T-helper 9 cell (primary cell): ENCODE results near the gene FAM13A.
A peak's percentile ranks its signal among the peaks of the same experiment; 100 is the strongest.

Source experiments
- DNase-seq: peaks from one replicate; pipeline ENCODE4 v3.0.0-alpha.2; 2020

FAM13A gene

DNA sequence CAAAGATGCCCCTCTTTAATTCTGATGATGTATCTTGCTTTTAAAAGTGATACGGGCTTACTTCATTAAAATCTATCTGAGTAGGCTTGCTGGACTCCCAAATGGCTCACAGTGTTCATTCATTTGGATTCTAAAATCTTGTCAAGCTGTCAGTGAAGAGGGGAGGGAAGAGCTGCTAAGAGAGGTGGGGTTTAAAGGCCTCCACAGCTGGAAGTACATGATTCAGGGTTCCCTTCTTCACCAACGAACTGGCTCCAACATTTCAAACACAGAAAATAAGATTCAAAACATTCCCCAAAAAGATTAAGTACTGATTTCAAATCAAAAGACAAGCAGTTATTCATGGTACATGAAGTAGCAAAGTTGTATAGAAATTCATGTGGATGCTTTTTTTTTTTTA is 226.4 kb downstream of the FAM13A start:
- no peak for DNase-seq

DNA sequence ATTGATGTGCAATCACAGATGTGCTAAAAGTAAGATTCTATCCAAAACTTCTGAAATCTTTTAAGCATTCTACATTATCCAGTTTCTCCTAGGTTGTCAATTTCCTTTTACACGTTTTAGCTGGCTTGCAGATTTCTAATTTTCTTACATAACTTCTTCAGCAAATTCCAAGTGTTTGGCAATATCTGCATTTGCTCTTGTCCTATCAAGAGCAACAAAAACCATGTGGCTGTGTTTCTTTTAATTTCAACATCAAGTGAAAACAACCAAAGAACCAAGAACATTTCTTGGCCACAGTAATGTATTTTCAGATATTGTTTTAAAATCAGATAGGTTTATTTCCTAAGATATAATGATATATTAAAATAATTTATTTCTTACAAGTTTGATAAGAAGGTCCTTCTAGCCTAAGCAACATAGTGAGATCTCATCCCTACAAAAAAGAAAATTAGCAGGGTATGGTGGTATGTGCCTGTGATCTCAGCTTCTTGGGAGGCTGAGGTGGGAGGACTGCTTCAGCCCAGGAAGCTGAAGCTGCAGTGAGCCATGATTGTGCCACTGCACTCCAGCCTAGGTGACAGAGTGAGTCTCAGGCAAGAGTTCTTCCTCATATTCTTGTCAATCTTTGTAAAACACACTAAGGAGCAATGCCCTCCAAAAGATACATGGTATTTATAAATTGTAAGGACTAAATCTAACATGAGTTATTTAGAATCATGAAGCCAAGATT is 228.0 kb downstream of the FAM13A start:
- DNase-seq: no peak

GRCh38 chr4:88827442-88827841 is 229.5 kb downstream of the FAM13A start:
- DNase-seq: no peak

DNA sequence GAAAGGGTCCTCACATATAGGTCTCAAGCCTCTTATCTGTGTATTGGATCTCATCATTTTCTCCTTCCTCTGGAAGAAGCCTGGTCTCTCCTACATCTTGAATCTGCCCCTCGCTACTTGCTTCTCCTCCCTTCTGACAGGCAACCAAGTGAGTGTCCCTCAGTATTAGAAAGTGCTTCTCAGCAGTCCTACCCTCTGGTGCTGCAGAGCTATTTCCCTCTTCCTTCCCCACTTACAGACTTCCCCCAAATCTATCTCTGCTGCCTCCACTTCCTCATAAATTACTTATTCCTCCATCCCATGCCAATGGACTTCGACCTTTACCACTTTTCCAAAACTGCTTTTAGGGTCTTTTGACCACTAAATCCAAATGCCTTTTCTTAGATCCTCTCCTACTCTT is 230.2 kb downstream of the FAM13A start:
- no peak for DNase-seq

DNA sequence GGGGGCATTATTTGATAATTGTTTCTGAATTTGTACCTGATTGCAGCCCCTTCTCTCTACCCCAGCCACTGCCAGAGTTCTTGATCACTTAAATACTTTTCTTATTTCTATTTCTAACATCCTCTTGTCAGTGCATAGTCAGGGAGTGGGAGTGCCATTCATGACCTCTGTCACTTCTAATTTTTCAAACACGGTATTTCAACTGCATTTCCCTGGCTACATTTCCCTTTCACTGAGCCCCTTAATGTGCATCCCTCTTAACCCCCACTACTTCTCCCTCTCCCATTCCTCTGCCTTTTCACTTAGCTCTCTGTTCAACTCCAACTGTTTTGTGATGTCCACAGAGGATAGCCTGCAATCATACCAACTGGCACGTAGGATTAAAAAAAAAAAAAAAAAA is 231.1 kb downstream of the FAM13A start:
- no peak for DNase-seq

DNA sequence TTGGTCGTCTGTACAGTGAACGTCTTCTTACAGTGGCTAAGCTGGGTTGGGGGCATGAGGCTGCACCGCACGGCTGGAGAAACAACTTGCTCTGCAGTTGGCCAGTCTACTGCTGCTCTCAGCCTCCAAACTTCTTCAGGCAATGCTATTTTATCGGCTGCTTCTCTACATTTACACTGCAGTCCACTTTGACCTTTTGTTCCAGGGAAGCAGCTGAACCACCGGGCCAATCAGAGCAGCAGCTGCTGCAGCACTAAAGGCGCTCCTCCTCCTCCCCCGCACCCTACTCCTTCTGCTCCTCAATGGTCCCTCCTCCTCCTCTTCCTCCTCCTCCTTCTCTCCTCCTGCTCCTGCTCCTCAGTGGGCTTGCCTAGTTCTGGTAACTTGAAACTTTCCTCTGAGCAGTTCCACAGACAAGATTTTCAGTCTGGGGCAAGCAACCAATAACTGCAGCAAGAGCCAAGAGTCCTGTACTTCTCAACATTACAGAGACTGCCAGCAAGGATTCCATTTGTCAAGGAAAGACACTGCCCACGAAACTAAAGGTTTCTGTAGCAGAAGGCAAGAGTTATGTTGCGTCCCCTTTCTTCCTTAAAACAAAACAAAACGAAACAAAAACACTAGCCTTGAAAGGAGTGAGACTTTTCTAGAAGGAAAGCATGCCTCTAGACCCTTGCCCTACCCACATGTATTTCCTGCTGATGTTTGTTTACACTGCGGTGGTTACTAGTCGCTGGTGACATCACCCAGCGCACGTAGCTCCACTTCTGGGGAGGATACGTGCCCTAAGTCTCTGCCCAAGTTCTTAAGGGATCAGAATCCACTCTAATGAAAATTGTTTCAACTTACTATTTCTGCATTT is 233.7 kb downstream of the FAM13A start:
- DNase-seq: peak; percentile 51

DNA sequence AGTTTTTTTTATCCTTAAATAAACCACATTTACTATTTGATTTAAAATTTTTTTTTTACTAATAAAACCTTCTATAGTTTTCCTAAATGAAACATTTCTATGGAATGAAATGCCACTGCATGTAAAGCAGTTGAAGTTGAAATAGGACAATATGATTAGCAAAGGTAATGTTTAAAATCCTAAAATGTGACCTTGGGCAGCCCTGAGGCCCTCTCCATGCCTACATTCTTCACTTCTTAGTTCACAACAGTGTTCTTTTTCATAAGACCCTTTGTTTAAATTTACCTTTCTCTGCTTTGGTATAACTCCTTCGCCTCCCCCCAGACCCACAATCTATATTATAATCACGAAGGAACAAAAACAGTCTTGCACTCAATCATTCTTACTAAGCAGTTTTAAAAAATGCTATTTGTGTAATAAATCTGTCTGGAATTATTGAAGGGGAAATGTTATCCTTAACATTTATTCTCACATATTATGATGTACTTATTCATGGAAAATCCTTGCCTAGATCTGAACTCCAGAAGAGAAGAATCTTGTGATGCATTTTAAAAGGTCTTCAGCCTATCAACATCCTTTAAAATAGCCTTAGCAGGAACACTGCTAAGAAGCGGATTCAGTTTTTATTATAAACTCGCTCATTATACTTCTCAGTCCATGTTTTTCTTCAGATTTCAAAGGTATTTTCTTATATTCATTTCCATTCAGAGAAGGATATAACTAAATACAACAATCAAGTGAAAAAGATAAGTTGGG is 234.8 kb downstream of the FAM13A start:
- no peak for DNase-seq

DNA sequence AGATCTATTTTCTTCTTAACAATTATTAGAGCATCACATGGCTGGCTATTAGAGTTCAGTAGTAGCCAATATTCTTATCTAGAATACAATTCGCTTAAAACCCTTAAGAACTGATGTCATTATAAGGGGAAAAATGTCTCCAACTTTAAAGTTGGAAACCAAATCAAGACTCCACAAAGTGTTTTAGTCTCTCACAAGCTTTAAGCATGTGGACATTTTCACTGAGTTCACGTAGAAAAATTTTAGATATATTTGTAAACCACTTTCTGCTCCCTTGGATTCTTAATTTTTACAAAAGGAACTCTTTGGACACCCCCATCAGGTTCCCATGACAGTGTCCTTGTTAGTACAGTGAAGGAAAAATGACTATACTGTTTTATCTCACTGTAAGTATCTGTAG is 235.5 kb downstream of the FAM13A start:
- DNase-seq: no peak

- no peak for DNase-seq
Observed at GRCh38 chr4:88820698-88821415, 236.1 kb downstream of the FAM13A start.

- DNase-seq: no peak
Observed at GRCh38 chr4:88819818-88820697, 236.9 kb downstream of the FAM13A start.

DNA sequence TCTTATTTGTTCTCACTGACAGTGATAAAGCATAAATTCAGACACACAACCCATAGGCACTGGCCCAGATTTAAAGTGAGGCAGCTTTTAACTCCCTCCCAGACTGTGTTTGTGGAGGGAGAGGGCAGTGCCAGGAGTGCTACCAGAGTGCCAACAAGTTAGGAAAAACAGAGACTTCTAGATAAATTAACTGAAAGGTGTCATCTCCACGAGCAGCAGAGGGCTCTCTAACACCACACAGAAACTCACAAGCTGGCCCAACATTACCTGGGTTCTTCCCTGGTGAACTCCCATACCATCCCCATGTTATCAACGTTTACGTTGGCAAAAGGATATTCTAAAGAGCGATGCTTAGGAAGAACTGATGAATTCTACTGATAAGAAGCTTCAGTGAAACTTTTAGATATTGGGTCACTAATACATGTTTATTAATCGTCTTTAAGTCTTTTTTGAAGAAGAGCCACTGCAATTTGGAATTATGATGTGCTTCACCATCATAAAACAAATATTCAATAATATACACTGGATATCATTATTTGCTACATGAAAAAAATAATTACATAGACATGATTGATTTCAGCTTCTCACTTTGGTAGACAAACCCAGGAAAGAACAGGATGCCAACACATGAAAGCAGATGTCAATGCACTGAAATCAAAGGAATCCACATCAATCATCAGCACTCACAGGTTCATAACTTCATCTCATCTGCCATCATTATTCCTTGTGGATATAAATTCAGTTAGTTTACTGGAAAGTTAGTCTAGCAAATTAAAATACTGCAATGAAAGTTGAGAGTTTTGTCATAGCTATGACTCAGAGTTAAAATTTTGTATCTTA is 238.1 kb downstream of the FAM13A start:
- DNase-seq: peak; percentile 25

DNA sequence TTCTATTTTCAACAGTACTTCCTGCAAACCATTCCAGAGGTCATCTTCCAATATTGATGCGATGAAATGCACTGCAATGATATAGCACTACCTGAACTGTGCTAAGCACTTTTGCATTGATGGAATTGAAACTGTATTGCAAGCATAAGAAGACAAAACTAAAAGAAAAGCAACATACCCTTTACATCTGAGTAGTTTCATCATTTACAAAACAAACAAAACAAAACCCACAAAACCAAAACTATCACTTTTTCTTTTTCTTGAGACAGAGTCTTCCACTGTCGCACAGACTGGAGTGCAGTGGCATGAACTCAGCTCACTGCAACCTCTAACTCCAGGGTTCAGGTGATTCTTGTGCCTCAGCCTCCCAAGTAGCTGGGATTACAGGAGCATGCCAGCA is 239.2 kb downstream of the FAM13A start:
- no peak for DNase-seq

DNA sequence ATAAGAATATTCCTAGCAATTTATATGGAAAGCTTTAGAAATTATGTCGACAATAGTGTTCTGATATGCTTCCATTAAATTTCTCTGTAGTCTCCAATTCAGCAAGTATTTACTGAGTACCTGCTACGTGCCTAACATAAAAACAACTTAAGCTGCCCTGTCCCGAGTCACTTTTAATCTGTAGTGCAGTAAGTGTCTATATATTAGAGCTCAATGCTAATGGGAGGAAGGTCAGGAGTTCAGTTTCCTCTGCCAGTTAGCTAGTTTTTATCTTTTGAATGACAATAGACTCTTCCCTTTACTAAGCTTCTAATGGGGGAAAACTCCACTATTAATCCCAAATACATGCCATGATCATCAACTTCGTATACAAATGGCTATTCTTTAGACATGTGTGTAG is 240.6 kb downstream of the FAM13A start:
- DNase-seq: no peak

DNA sequence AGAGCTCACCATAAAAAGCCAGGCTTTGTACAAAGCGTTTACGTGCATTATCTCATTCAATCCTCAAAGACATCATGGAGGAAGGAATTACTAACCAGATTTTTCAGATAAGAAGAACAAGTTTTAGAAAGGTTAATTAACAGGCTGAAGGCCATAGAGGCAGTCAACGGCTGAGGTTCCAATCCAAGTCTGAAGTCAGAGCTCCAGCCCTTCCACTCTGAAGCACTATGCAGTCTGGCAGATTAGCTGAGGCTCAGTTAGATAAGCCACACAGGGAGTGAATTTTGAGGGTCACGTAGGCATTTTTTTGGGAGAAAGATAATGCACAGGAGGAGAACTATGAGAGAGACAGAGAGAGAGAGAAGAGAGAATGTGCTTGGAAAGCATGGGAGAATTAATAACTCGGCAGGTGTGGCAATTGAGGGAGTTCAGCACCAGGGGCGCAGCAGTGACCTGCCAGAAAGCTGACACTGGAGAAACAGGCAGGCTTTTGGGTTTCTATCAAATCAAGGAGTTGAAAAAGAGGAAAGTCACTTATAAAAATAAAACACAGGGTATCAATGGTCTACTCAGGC is 242.9 kb downstream of the FAM13A start:
- no peak for DNase-seq

GRCh38 chr4:88813013-88813412 is 244.0 kb downstream of the FAM13A start:
- no peak for DNase-seq

DNA sequence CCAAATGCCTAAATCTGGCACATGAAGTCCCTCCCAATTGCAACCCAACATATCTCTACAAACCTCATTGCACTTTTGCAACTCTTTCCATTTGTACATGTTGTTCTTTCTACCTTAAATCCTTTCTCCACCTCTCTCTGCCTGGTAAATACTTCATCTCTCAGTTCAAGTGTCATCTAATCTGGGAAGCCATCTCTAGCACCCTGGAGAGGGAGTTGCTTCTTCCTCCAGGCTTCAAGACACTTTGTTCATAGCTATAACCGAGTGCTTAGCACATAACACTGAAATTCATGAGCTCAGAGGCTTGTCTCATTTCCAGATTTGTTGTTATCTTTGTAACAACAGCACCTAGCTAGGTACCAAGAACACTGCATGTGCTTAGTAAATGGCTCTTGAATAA is 244.6 kb downstream of the FAM13A start:
- DNase-seq: no peak

- DNase-seq: no peak
Observed at GRCh38 chr4:88811904-88812303, 245.1 kb downstream of the FAM13A start.

- no peak for DNase-seq
Observed at GRCh38 chr4:88810325-88810724, 246.7 kb downstream of the FAM13A start.

- DNase-seq: no peak
Observed at GRCh38 chr4:88809576-88810219, 247.3 kb downstream of the FAM13A start.

DNA sequence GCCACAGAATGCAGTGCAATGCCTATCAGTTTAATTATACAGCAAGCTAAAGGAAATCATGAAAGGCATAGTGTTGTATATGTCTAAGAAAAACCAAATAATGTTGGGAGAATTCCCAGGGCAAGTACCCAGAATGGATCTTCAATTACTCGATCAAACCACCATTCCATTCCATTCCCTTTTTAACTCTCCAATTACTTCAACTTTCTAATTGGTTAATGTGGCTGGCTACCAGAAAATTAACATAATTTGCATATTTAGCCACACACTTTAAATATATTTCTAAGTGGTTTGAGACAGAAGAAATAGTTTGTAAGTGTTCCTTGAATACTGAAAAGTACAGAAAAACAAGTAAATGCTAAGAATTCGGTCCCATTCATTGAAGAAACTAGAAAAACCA is 247.9 kb downstream of the FAM13A start:
- DNase-seq: no peak
